Measurements from ENCODE around the gene CHD9. TPM values are rescaled to one million over a fixed set of nuclear protein-coding genes. Genes with fewer than 3 reads are reported as not detected.

The CHD9 gene
- total RNA-seq, 4 donors from 2014 or later: 29.0 to 68.5 (median 37.3) TPM

GRCh38 chr16:53282328-53282727, 227.5 kb downstream of the CHD9 start:
- Histone ChIP-seq H3K27me3 (no peaks in the 10 kb centered on the region), H3K4me1 (peaks cover 0 to 8% (median 0%) of the 10 kb centered on the region in 3 donors), H3K9me3 (no peaks in the 10 kb centered on the region), H3K27ac (peak overlapping the region in 1 of 4 donors; percentile 1), H3K36me3 (peaks cover 10 to 76% (median 13%) of the 10 kb centered on the region in 3 donors), H3K4me3 (no peak overlapping the region)
- intact Hi-C loops (cut with DNase I): no loop called here
- TF ChIP-seq CTCF (IDR thresholded peaks at IDR 0.05): no peak
- no peak for TF ChIP-seq POLR2A (IDR thresholded peaks at IDR 0.05)
- no peak for DNase-seq
- 91 to 92% methylated on average over 2 to 4 of the region's 5 CpGs for WGBS, 2 donors

- H3K4me3 ChIP-seq: no peak overlapping the region
- TF ChIP-seq CTCF (IDR thresholded peaks at IDR 0.05) (peak in 4 of 6 experiments; percentile 22 to 58 (median 35)), POLR2A (IDR thresholded peaks at IDR 0.05) (no peak)
- H3K36me3 ChIP-seq: peaks cover 16 to 76% (median 18%) of the 10 kb centered on the region in 3 donors
- no peak for DNase-seq
- H3K27me3 ChIP-seq: no peaks in the 10 kb centered on the region
- peaks cover 0 to 8% (median 0%) of the 10 kb centered on the region in 3 donors for H3K4me1 ChIP-seq
- no peaks in the 10 kb centered on the region for H3K9me3 ChIP-seq
- WGBS, 2 donors: 45 to 52% methylated on average over 3 of the region's 3 CpGs
- intact Hi-C loops (cut with DNase I): no loop called here
- H3K27ac ChIP-seq: peak overlapping the region in 1 of 4 donors; percentile 1
These were observed 228.5 kb downstream of the CHD9 start for GRCh38 chr16:53282975-53283946.

GRCh38 chr16:53285236-53285635, 230.4 kb downstream of the CHD9 start:
- TF ChIP-seq POLR2A (IDR thresholded peaks at IDR 0.05) (no peak), CTCF (IDR thresholded peaks at IDR 0.05) (no peak)
- Histone ChIP-seq H3K4me1 (peaks cover 0 to 8% (median 0%) of the 10 kb centered on the region in 3 donors), H3K27ac (no peak overlapping the region), H3K27me3 (no peaks in the 10 kb centered on the region), H3K9me3 (no peaks in the 10 kb centered on the region), H3K36me3 (peaks cover 16 to 85% (median 19%) of the 10 kb centered on the region in 3 donors), H3K4me3 (no peak overlapping the region)
- 74 to 86% methylated on average over 2 of the region's 2 CpGs for WGBS, 2 donors
- no peak for DNase-seq
- intact Hi-C loops (cut with DNase I): no loop called here

- H3K27ac ChIP-seq: no peak overlapping the region
- no peaks in the 10 kb centered on the region for H3K4me1 ChIP-seq
- peaks cover 16 to 100% (median 35%) of the 10 kb centered on the region in 3 donors for H3K36me3 ChIP-seq
- no peak for DNase-seq
- intact Hi-C loops (cut with DNase I): no loop called here
- TF ChIP-seq POLR2A (IDR thresholded peaks at IDR 0.05): no peak
- no peak for TF ChIP-seq CTCF (IDR thresholded peaks at IDR 0.05)
- 96 to 97% methylated on average over 5 of the region's 5 CpGs for WGBS, 2 donors
- no peaks in the 10 kb centered on the region for H3K9me3 ChIP-seq
- no peaks in the 10 kb centered on the region for H3K27me3 ChIP-seq
- H3K4me3 ChIP-seq: no peak overlapping the region
These were observed 235.7 kb downstream of the CHD9 start for GRCh38 chr16:53290520-53290919.

GRCh38 chr16:53291757-53292392, 237.1 kb downstream of the CHD9 start:
- Histone ChIP-seq H3K36me3 (peaks cover 9 to 100% (median 26%) of the 10 kb centered on the region in 3 donors), H3K27me3 (no peaks in the 10 kb centered on the region), H3K27ac (no peak overlapping the region), H3K4me1 (no peaks in the 10 kb centered on the region), H3K9me3 (no peaks in the 10 kb centered on the region), H3K4me3 (no peak overlapping the region)
- 84 to 96% methylated on average over 2 of the region's 2 CpGs for WGBS, 2 donors
- no peak for DNase-seq
- intact Hi-C loops (cut with DNase I): no loop called here
- TF ChIP-seq CTCF (IDR thresholded peaks at IDR 0.05) (no peak), POLR2A (IDR thresholded peaks at IDR 0.05) (no peak)
